GM10248 (cell line): Measurements from ENCODE around the gene PGBD5.

Experiments
- CTCF ChIA-PET: fragments of 300-600 bp; sonication (Branson Sonifier 250); formaldehyde crosslinking; extraction: SDS; loops from one replicate; lab custom pipeline; 2021; ENCODE audit warnings: antibody characterized with exemption; lab: Yijun Ruan, JAX
- POLR2A ChIA-PET: fragments of 350-650 bp; sonication (Branson Sonifier 250); formaldehyde crosslinking; extraction: SDS; loops from one replicate; lab custom pipeline; 2020; ENCODE audit warnings: antibody characterized with exemption; lab: Yijun Ruan, JAX
- DNase-seq: peaks from one replicate; pipeline ENCODE4 v3.0.0; 2012; ENCODE audit errors: extremely low spot score
- CTCF ChIP-seq: IDR thresholded peaks from 2 replicates; pipeline ENCODE4 v1.5.1; 2012; ENCODE audit warnings: mild to moderate bottlenecking, low read depth; ENCODE audit errors: extremely low read depth, missing control alignments, control extremely low read depth

PGBD5 gene

GRCh38 chr1:230312676-230313075 lies 113.5 kb downstream of the PGBD5 start:
- DNase-seq: no peak
- POLR2A ChIA-PET: no interaction called here
- TF ChIP-seq CTCF: no peak
- CTCF ChIA-PET: interaction anchor here (0.7 to 1.6 kb wide), 3 partner anchors 15 to 597 kb away, joined by 3 to 8 read pairs (median 3); no protein-coding TSS in a partner anchor

- ChIA-PET POLR2A (no interaction called here), CTCF (interaction anchor here (0.6 to 2.6 kb wide), 8 partner anchors 88 to 1052 kb away, joined by 3 to 23 read pairs (median 4); no protein-coding TSS in a partner anchor)
- TF ChIP-seq CTCF: peak; percentile 79
- DNase-seq: peak; percentile 82
Measured at GRCh38 chr1:230310381-230311163, 115.6 kb downstream of the PGBD5 start.

- DNase-seq: no peak
- CTCF ChIA-PET: interaction anchor here (0.6 to 2.6 kb wide), 5 partner anchors 88 to 647 kb away, joined by 3 to 23 read pairs (median 4); no protein-coding TSS in a partner anchor
Measured at GRCh38 chr1:230309646-230310177, 116.4 kb downstream of the PGBD5 start.

GRCh38 chr1:230308821-230309220 lies 117.3 kb downstream of the PGBD5 start:
- TF ChIP-seq CTCF: no peak
- ChIA-PET CTCF (interaction anchor here (1.6 to 2.6 kb wide), 2 partner anchors 594 to 646 kb away, joined by 4 to 23 read pairs; no protein-coding TSS in a partner anchor), POLR2A (no interaction called here)
- no peak for DNase-seq

More at GRCh38 chr1:230309646-230310177, 116.4 kb downstream of the PGBD5 start:
- POLR2A ChIA-PET: no interaction called here
- no peak for TF ChIP-seq CTCF

- no peak for TF ChIP-seq CTCF
- no peak for DNase-seq
- CTCF ChIA-PET: interaction anchor here (1.2 to 2.6 kb wide), 2 partner anchors 64 to 646 kb away, joined by 3 to 23 read pairs; no protein-coding TSS in a partner anchor
- POLR2A ChIA-PET: no interaction called here
Measured at GRCh38 chr1:230308039-230308438, 118.1 kb downstream of the PGBD5 start.

- no peak for DNase-seq
Measured at GRCh38 chr1:230307213-230307612, 118.9 kb downstream of the PGBD5 start.

More at GRCh38 chr1:230307213-230307612, 118.9 kb downstream of the PGBD5 start:
- ChIA-PET CTCF (interaction anchor here (1.1 to 1.2 kb wide), 2 partner anchors 63 to 592 kb away, joined by 3 to 4 read pairs; no protein-coding TSS in a partner anchor), POLR2A (no interaction called here)
- TF ChIP-seq CTCF: no peak
